Esophagus squamous epithelium (tissue), 4 donors: ENCODE data around the gene AKAP12.

ENCODE experiments used
- CTCF ChIP-seq, 6 experiments: fragments of 450-650 bp in 4 of 6; fragments of 200-600 bp in 2 of 6; sonication (generic) in 2 of 6; IDR thresholded peaks; one replicate each; pipeline ENCODE4 v1.5.1; 2016 to 2019; ENCODE audit warnings: antibody characterized with exemption in 6 of 6, mild to moderate bottlenecking in 4 of 6, moderate library complexity in 4 of 6
- POLR2A ChIP-seq, 4 donors: fragments of 450-650 bp; IDR thresholded peaks; one replicate each; pipeline ENCODE4 v1.6.1; 2017; ENCODE audit warnings: antibody characterized with exemption in 4 of 4, mild to moderate bottlenecking in 4 of 4, moderate library complexity in 3 of 4

- no peak for TF ChIP-seq POLR2A (IDR thresholded peaks at IDR 0.05)
- TF ChIP-seq CTCF (IDR thresholded peaks at IDR 0.05), result no peak
Measured at GRCh38 chr6:151385177-151385576, 145.4 kb downstream of the AKAP12 start.
